Ishikawa (cell line): ENCODE results near the gene ATG2B.

Experiments
- EP300 ChIP-seq: IDR thresholded peaks from 2 replicates; pipeline ENCODE4 v1.6.1; 2012; ENCODE audit warnings: borderline replicate concordance
- RAD21 ChIP-seq: IDR thresholded peaks from 2 replicates; pipeline ENCODE4 v1.6.1; 2012; ENCODE audit warnings: low read depth
- TAF1 ChIP-seq: IDR thresholded peaks from 2 replicates; pipeline ENCODE4 v1.6.1; 2012; ENCODE audit warnings: low read depth, mild to moderate bottlenecking

DNA sequence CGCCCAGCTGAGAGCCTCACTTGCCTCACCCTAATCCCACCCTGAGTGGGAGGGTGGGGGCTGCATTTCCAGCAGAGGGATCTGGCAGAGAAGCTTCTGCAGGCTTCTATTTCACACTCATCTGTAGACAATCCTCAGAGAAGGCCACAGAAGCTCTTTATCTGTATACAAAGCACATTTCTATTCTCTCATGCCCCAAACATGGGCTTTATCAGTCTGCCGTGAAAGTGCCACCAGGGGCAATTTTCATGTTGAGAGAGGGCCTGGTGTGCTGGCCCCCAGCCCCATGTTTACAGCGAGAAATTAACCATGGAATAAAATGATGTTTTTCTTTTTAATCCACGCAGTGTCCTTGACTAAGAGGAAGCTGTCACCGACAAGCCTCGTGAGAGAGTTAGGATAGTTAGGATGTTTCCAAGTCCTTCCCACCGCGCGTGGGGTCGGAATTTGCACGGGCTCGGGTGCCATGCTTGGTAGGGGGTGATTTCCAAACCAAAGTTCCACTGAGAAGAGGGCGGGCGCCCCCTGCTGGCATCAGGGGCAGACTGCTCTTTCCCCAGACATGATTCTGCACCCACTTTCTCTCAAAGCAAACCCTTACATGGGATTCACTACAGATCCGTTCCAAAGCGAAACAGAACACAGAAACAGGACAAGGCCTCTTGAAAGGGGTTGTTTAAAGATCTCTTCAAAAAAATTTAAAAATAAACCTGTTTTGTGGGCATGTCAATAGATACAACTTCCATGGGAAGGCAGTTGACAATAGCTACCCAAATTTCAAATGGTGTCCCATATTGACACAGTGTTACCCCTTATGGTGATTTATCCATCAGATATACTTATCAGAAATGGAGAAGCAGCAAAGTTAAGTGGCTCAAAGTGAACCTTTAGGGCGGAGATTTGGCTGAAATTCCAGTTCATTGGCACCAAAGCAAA lies 87.7 kb downstream of the ATG2B start:
- TF ChIP-seq EP300 (no peak), RAD21 (peak; percentile 93), TAF1 (no peak)
